Measurements from ENCODE around the gene DNAH8. TPM values are rescaled to one million over a fixed set of nuclear protein-coding genes. Genes with fewer than 3 reads are reported as not detected.

Gene DNAH8
- total RNA-seq, 3 donors from 2014 or later (not counting 1 experiment from before 2014, with no cell fraction given) = 0.10 TPM; not detected in 2

DNA sequence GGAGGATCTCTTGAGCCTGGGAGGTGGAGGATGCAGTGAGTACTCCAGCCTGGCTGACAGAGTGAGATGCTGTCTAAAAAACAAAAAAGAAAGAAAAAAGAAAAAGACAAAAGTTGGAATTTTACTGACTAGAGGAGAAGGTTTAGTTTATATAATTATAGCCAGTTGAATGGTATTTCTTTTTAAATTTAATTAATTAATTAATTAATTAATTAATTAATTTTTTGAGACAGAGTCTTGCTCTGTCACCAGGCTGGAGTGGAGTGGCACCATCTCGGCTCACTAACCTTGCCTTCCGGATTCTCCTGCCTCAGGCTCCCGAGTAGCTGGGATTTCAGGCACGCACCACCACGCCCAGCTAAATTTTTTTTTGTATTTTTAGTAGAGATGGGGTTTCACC is 8.7 kb downstream of the DNAH8 start:
- peaks cover 8% of the 10 kb centered on the region for H3K36me3 Mint-ChIP-seq
- no peaks in the 10 kb centered on the region for H3K4me1 ChIP-seq (ENCODE audit: control insufficient read depth, insufficient read depth, low read length)
- peaks cover 0 to 4% of the 10 kb centered on the region in 2 donors for H3K9me3 Mint-ChIP-seq
- H3K4me1 Mint-ChIP-seq = peaks cover 0 to 4% of the 10 kb centered on the region in 2 donors
- no peaks in the 10 kb centered on the region for H3K36me3 ChIP-seq (ENCODE audit: control insufficient read depth, insufficient read depth, low read length)
- H3K27ac Mint-ChIP-seq = no peak overlapping the region
- WGBS (ENCODE audit: insufficient coverage) = 98% methylated on average over 5 of the region's 5 CpGs
- no peak overlapping the region for H3K27ac ChIP-seq (ENCODE audit: low read length)
- no peak overlapping the region for H3K4me3 ChIP-seq (ENCODE audit: low read length)
- no peak for DNase-seq
- ATAC-seq = no peak
- TF ChIP-seq, protein P1, sequence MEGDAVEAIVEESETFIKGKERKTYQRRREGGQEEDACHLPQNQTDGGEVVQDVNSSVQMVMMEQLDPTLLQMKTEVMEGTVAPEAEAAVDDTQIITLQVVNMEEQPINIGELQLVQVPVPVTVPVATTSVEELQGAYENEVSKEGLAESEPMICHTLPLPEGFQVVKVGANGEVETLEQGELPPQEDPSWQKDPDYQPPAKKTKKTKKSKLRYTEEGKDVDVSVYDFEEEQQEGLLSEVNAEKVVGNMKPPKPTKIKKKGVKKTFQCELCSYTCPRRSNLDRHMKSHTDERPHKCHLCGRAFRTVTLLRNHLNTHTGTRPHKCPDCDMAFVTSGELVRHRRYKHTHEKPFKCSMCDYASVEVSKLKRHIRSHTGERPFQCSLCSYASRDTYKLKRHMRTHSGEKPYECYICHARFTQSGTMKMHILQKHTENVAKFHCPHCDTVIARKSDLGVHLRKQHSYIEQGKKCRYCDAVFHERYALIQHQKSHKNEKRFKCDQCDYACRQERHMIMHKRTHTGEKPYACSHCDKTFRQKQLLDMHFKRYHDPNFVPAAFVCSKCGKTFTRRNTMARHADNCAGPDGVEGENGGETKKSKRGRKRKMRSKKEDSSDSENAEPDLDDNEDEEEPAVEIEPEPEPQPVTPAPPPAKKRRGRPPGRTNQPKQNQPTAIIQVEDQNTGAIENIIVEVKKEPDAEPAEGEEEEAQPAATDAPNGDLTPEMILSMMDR (IDR thresholded peaks at IDR 0.05) = no peak
- peaks cover 18 to 22% of the 10 kb centered on the region in 2 donors for H3K27me3 Mint-ChIP-seq (ENCODE audit: low read depth in 2 of 2)
- H3K4me3 Mint-ChIP-seq = no peak overlapping the region
- H3K27me3 ChIP-seq (ENCODE audit: control insufficient read depth, insufficient read depth, low read length) = peaks cover 10% of the 10 kb centered on the region
- H3K9me3 ChIP-seq (ENCODE audit: control insufficient read depth, insufficient read depth, low read length) = no peaks in the 10 kb centered on the region
- intact Hi-C loops (cut with micrococcal nuclease) = no loop called here

DNA sequence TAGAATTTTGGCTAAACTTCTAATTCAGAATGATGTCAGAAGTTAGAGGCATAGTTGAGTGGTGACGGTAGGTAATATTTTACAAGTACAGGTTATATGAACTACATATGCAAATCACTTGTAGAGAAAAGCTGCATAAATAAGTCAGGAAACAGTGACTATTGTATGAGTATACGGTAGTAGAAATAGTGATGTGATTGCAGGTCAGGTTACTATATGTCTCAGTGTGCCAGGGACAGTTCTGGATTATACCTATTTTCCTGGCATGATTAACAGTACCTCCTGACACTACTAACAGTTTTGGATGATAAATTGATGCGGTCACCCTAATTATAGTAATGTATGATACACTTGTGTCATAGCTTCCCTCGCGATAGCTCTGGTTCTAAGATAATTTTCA is 9.2 kb downstream of the DNAH8 start:
- Mint-ChIP-seq H3K4me3 (no peak overlapping the region), H3K9me3 (peaks cover 0 to 4% of the 10 kb centered on the region in 2 donors), H3K4me1 (peaks cover 0 to 4% of the 10 kb centered on the region in 2 donors), H3K36me3 (peaks cover 8% of the 10 kb centered on the region), H3K27ac (no peak overlapping the region), H3K27me3 (ENCODE audit: low read depth in 2 of 2) (peaks cover 14 to 16% of the 10 kb centered on the region in 2 donors)
- TF ChIP-seq, protein P1 (IDR thresholded peaks at IDR 0.05) = no peak
- intact Hi-C loops (cut with micrococcal nuclease) = no loop called here
- no peaks in the 10 kb centered on the region for H3K36me3 ChIP-seq (ENCODE audit: control insufficient read depth, insufficient read depth, low read length)
- H3K27ac ChIP-seq (ENCODE audit: low read length) = no peak overlapping the region
- peaks cover 10% of the 10 kb centered on the region for H3K27me3 ChIP-seq (ENCODE audit: control insufficient read depth, insufficient read depth, low read length)
- WGBS (ENCODE audit: insufficient coverage) = 77% methylated on average over 5 of the region's 5 CpGs
- DNase-seq = no peak
- no peaks in the 10 kb centered on the region for H3K9me3 ChIP-seq (ENCODE audit: control insufficient read depth, insufficient read depth, low read length)
- ATAC-seq = no peak
- no peaks in the 10 kb centered on the region for H3K4me1 ChIP-seq (ENCODE audit: control insufficient read depth, insufficient read depth, low read length)
- no peak overlapping the region for H3K4me3 ChIP-seq (ENCODE audit: low read length)

DNA sequence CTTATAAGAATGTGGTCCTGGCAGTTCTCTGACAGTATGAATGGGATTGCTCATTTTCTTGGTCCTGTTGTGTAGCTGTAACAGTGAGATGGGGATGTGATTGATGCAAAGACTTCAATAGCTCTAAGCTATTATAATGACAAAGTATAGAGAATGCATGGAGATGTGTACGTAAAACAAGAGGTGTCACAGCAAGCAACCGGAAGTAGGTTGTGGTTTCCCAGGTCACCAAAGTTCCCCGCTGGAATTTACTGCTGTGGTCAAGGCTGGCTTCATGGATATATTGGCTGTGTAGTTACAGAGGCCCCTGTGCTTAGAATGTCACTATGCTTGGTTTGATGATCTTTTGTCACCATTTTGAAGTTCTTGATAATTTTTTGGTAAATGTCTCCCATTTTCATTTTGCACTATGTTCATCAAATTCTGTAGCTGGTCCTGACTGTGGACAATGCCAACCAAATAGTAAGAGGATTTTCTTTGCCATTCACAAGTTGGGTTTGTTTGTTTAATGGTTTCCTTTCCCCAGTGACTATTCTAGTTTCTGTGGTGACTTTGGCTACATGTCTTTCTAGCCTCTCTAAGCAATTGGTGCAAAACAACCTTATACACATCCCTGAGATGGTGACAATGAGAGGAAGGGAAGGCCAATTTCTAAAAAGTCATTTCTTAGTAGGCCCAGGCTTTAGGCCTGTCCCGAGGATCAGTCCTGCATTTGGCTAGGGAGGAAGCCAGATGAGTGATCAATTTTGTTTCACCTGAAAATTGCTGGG is 10.5 kb downstream of the DNAH8 start:
- ATAC-seq = no peak
- H3K4me3 Mint-ChIP-seq = no peak overlapping the region
- Histone ChIP-seq H3K27ac (ENCODE audit: low read length) (no peak overlapping the region), H3K4me1 (ENCODE audit: control insufficient read depth, insufficient read depth, low read length) (no peaks in the 10 kb centered on the region), H3K9me3 (ENCODE audit: control insufficient read depth, insufficient read depth, low read length) (no peaks in the 10 kb centered on the region), H3K4me3 (ENCODE audit: low read length) (no peak overlapping the region), H3K27me3 (ENCODE audit: control insufficient read depth, insufficient read depth, low read length) (peaks cover 2% of the 10 kb centered on the region), H3K36me3 (ENCODE audit: control insufficient read depth, insufficient read depth, low read length) (no peaks in the 10 kb centered on the region)
- intact Hi-C loops (cut with micrococcal nuclease) = no loop called here
- H3K36me3 Mint-ChIP-seq = peaks cover 2% of the 10 kb centered on the region
- H3K9me3 Mint-ChIP-seq = peaks cover 0 to 2% of the 10 kb centered on the region in 2 donors
- peaks cover 6% of the 10 kb centered on the region in 2 donors for H3K27me3 Mint-ChIP-seq (ENCODE audit: low read depth in 2 of 2)
- 43% methylated on average over 4 of the region's 4 CpGs for WGBS (ENCODE audit: insufficient coverage)
- TF ChIP-seq, protein P1 (IDR thresholded peaks at IDR 0.05) = no peak
- no peak overlapping the region for H3K27ac Mint-ChIP-seq
- DNase-seq = no peak
- peaks cover 0 to 4% of the 10 kb centered on the region in 2 donors for H3K4me1 Mint-ChIP-seq
